ENCODE measurements around the gene ZNF280C. TPM values are rescaled to one million over a fixed set of nuclear protein-coding genes. Genes with fewer than 3 reads are reported as not detected.
"Not testable (repeated sequence)": the region's sequence is repeated elsewhere in the genome, so short reads cannot be mapped to it uniquely, and the experiment has no call there.

The ZNF280C gene
- total RNA-seq, 2 experiments from 2014 or later = 5.0 to 5.9 TPM

DNA sequence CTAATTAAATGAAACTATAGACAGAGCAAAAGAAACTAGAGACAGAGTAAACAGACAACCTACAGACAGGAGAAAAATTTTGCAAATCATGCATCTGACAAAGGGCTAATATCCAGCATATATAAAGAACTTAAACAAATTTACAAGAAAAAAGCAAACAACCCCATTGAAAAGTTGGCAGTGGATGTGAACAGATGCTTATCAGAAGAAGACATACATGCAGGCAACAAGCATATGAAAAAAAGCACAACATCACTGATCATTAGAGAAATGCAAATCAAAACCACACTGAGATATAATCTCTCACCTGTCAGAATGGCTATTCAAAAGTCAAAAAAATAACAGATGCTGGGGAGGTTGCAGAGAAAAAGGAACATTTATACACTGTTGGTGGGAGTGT, 14.8 kb downstream of the ZNF280C start:
- DNase-seq (no peak), ATAC-seq (no peak)
- Mint-ChIP-seq H3K36me3 (ENCODE audit: low read depth) (peaks cover 24% of the 10 kb centered on the region), H3K4me1 (ENCODE audit: low read depth) (peaks cover 21% of the 10 kb centered on the region), H3K27me3 (ENCODE audit: low read depth) (no peaks in the 10 kb centered on the region), H3K4me3 (no peak overlapping the region), H3K27ac (no peak overlapping the region), H3K9me3 (ENCODE audit: insufficient read depth) (no peaks in the 10 kb centered on the region)
- CTCF ChIA-PET = no interaction called here
- POLR2A ChIA-PET = no interaction called here

DNA sequence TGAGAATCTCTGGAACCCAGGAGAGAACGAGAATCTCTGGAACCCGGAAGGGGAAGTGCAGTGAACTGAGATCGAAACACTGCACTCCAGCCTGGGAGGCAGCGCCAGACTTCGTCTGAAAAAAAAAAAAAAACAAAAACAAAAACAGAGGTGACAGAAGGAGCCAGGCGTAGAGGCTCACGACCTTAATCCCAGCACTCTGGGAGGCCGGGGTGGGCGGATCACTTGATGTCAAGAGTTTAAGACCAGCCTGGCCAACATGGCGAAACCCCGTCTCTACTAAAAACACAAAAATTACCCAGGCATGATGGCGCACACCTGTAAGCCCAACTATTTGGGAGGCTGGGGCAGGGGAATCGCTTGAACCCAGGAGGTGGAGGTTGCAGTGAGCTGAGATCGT, 17.0 kb downstream of the ZNF280C start:
- Mint-ChIP-seq H3K4me1 (ENCODE audit: low read depth) (peaks cover 21% of the 10 kb centered on the region), H3K4me3 (no peak overlapping the region), H3K36me3 (ENCODE audit: low read depth) (peaks cover 24% of the 10 kb centered on the region), H3K9me3 (ENCODE audit: insufficient read depth) (no peaks in the 10 kb centered on the region), H3K27ac (no peak overlapping the region), H3K27me3 (ENCODE audit: low read depth) (no peaks in the 10 kb centered on the region)
- POLR2A ChIA-PET = no interaction called here
- no peak for ATAC-seq
- DNase-seq = no peak
- CTCF ChIA-PET = no interaction called here

DNA sequence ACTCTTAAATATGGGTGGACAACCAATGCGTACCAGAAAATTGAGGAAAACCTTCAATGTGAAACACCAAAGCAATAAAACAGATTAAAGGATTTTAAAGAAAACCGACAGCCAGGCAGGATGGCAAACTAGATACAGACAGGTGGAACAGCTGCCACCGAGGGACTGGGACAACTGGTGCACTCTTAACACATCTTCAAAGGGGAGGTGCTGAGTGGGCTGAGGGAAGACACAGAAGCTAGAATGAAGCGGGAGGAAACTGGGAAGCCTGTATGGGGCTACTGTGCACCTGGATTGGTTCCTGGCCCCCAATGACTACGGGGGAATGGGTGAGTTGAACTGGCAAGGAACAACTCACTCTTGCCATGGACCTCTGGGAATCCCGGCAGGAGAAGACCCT, 20.7 kb downstream of the ZNF280C start:
- Mint-ChIP-seq H3K4me3 (no peak overlapping the region), H3K9me3 (ENCODE audit: insufficient read depth) (no peaks in the 10 kb centered on the region), H3K4me1 (ENCODE audit: low read depth) (peaks cover 10% of the 10 kb centered on the region), H3K27me3 (ENCODE audit: low read depth) (no peaks in the 10 kb centered on the region), H3K36me3 (ENCODE audit: low read depth) (peaks cover 10% of the 10 kb centered on the region), H3K27ac (no peak overlapping the region)
- ATAC-seq (no peak), DNase-seq (no peak)
- CTCF ChIA-PET = no interaction called here
- POLR2A ChIA-PET = no interaction called here

DNA sequence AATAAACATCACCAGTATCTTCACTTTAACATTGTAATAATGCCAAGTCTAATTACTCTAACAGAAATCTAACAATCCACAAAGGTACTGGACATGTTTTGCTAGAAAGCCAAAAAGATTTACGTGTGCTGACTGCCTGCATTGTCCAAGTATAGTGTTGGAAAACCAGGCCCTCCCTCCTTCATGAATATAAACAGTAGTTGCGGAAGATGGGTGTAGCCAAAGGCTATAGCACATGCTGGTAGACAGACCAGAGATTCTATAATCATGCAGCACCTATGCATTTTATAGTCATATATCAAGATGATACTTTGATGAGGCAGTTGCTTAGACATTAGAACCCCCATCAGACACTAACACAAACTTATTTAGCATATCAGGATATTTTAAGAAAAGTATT, 22.6 kb downstream of the ZNF280C start:
- POLR2A ChIA-PET = no interaction called here
- Mint-ChIP-seq H3K4me1 (ENCODE audit: low read depth) (peaks cover 10% of the 10 kb centered on the region), H3K36me3 (ENCODE audit: low read depth) (peaks cover 9% of the 10 kb centered on the region), H3K9me3 (ENCODE audit: insufficient read depth) (no peaks in the 10 kb centered on the region), H3K4me3 (no peak overlapping the region), H3K27me3 (ENCODE audit: low read depth) (no peaks in the 10 kb centered on the region), H3K27ac (no peak overlapping the region)
- DNase-seq (no peak), ATAC-seq (no peak)
- CTCF ChIA-PET = no interaction called here

DNA sequence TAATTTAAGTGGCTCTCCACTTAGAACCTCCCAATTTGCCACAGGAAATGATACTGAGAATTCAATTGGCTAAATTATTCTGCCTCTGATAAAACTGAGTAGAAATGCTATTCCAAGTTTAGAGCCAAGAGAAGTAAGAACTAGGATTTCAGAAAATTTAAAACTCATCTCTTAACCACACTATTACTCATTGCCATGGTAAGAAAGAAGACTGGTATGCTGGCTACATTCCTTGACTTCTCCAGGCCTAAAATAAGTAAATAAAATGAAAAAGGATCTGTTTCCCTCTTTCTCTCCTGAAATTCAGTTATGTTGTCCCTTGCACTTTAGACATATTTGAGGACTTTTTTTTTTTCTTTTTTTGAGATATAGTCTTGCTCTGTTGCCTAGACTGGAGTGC, 23.3 kb downstream of the ZNF280C start:
- ATAC-seq (no peak), DNase-seq (no peak)
- Mint-ChIP-seq H3K36me3 (ENCODE audit: low read depth) (peaks cover 8% of the 10 kb centered on the region), H3K4me3 (no peak overlapping the region), H3K27ac (no peak overlapping the region), H3K4me1 (ENCODE audit: low read depth) (peaks cover 9% of the 10 kb centered on the region), H3K27me3 (ENCODE audit: low read depth) (no peaks in the 10 kb centered on the region), H3K9me3 (ENCODE audit: insufficient read depth) (no peaks in the 10 kb centered on the region)
- ChIA-PET CTCF (no interaction called here), POLR2A (no interaction called here)

DNA sequence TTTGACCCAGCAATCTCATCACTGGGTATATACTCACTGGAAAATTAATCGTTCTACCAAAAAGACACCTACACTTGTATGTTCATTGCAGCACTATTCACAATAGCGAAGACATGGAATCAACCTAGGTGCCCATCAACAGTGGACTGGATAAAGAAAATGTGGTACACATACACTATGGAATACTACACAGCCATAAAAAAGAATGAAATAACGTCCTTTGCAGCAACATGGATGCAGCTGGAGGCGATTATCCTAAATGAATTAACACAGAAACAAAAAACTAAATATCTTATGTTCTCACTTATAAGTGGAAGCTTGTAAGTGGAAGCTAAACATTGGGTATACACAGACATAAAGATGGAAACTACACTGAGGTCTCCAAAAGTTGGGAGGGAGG, 37.5 kb downstream of the ZNF280C start:
- H3K27ac Mint-ChIP-seq; POLR2A ChIA-PET; DNase-seq; H3K9me3 Mint-ChIP-seq (ENCODE audit: insufficient read depth); H3K27me3 Mint-ChIP-seq (ENCODE audit: low read depth); H3K4me1 Mint-ChIP-seq (ENCODE audit: low read depth); CTCF ChIA-PET; ATAC-seq; H3K4me3 Mint-ChIP-seq: not testable (repeated sequence)
- peaks cover 19% of the 10 kb centered on the region for H3K36me3 Mint-ChIP-seq (ENCODE audit: low read depth)

DNA sequence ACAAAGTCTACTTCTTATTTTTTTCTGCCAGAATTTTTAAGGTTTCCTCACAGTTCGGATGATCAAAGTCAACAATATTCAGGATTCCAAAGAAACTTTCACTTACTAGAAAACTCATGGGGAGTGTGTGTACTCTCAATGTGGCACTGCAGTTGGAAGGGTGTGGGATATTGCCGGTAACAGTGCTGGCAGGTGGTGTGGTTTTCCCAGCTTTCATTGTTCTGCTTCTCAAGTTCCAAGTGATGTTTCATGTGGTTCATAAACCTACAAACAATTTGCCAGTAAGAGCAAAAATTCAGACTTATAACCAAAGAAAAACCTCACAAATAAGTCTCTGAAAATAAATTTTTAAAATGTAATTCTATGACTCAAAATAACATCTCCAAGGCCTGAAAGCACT, 39.8 kb downstream of the ZNF280C start:
- no peak for ATAC-seq
- DNase-seq = no peak
- no peak overlapping the region for H3K27ac Mint-ChIP-seq
- no peaks in the 10 kb centered on the region for H3K4me1 Mint-ChIP-seq (ENCODE audit: low read depth)
- CTCF ChIA-PET = interaction anchor here (1.0 kb wide), 1 partner anchor 303 kb away, joined by 3 read pairs; no protein-coding TSS in a partner anchor
- peaks cover 17% of the 10 kb centered on the region for H3K36me3 Mint-ChIP-seq (ENCODE audit: low read depth)
- H3K4me3 Mint-ChIP-seq = no peak overlapping the region
- H3K27me3 Mint-ChIP-seq (ENCODE audit: low read depth) = no peaks in the 10 kb centered on the region
- H3K9me3 Mint-ChIP-seq (ENCODE audit: insufficient read depth) = no peaks in the 10 kb centered on the region
- POLR2A ChIA-PET = no interaction called here

DNA sequence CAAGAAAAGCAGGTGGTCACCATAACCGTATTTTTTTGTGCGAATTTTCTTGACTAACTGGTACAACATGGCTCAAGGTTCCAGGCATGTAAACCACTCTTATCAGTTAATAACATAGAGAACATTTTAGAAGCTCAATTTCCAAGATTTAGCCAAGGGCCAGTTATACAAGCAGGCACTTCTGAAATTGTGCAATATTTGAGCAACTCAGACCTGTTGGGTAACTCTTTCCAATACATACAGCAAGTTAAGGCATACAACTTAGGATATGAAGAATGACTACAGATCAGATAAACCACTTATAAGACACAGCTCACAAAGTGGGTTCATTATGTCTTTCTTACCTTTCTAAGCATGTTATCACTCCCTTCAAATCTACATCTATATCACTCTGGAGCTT, 43.9 kb downstream of the ZNF280C start:
- Mint-ChIP-seq H3K27me3 (ENCODE audit: low read depth) (no peaks in the 10 kb centered on the region), H3K4me1 (ENCODE audit: low read depth) (no peaks in the 10 kb centered on the region), H3K9me3 (ENCODE audit: insufficient read depth) (no peaks in the 10 kb centered on the region), H3K27ac (no peak overlapping the region), H3K36me3 (ENCODE audit: low read depth) (peaks cover 9% of the 10 kb centered on the region), H3K4me3 (no peak overlapping the region)
- ChIA-PET POLR2A (interaction anchor here (0.6 kb wide), 2 partner anchors 191 to 317 kb away, joined by 3 to 5 read pairs; no protein-coding TSS in a partner anchor), CTCF (interaction anchor here (1.2 to 1.4 kb wide), 2 partner anchors 13 to 144 kb away, joined by 3 read pairs; no protein-coding TSS in a partner anchor)
- ATAC-seq = no peak
- DNase-seq = no peak

DNA sequence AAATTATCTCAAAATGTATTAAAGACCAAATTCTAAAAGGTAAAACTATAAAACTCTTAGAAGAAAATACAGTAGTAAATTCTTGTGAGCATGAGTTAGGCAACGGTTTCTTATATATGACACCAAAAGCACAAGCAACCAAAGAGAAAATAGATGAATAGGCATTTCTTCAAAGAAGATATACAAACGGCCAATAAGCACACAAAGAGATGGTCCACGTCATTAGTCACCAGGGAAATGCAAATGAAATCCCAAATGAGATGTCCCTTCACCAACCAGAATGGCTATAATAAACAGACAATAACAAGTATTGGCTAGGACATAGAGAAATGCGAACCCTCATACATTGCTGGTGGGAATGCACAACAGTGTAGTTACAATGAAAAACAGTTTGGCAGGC, 52.4 kb downstream of the ZNF280C start:
- ATAC-seq (no peak), DNase-seq (no peak)
- no peaks in the 10 kb centered on the region for H3K27me3 Mint-ChIP-seq (ENCODE audit: low read depth)
- no peak overlapping the region for H3K27ac Mint-ChIP-seq
- peaks cover 26% of the 10 kb centered on the region for H3K36me3 Mint-ChIP-seq (ENCODE audit: low read depth)
- H3K9me3 Mint-ChIP-seq (ENCODE audit: insufficient read depth) = no peaks in the 10 kb centered on the region
- ChIA-PET POLR2A (no interaction called here), CTCF (no interaction called here)
- peaks cover 3% of the 10 kb centered on the region for H3K4me1 Mint-ChIP-seq (ENCODE audit: low read depth)
- no peak overlapping the region for H3K4me3 Mint-ChIP-seq

DNA sequence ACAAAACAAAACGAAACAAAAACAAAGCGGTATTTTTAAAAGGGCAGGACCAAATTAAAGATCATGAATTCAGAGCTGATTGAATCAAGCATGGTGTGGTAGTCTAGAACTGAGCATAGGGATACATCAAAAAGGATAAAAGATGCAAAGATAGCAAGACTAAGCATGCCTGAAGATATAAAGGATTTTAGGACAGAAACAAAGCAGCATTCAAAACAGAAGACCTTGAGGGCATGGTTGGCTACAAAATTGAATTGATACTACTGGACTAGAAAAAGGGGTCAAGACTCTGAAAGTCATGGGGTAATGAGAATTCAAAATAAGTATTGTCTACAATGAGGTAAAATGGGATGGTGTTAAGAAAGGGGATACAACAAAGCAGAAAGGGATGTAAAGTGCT, 55.3 kb downstream of the ZNF280C start:
- ATAC-seq (no peak), DNase-seq (no peak)
- Mint-ChIP-seq H3K27me3 (ENCODE audit: low read depth) (no peaks in the 10 kb centered on the region), H3K36me3 (ENCODE audit: low read depth) (peaks cover 31% of the 10 kb centered on the region), H3K4me3 (no peak overlapping the region), H3K4me1 (ENCODE audit: low read depth) (no peaks in the 10 kb centered on the region), H3K27ac (no peak overlapping the region), H3K9me3 (ENCODE audit: insufficient read depth) (no peaks in the 10 kb centered on the region)
- ChIA-PET POLR2A (no interaction called here), CTCF (no interaction called here)

DNA sequence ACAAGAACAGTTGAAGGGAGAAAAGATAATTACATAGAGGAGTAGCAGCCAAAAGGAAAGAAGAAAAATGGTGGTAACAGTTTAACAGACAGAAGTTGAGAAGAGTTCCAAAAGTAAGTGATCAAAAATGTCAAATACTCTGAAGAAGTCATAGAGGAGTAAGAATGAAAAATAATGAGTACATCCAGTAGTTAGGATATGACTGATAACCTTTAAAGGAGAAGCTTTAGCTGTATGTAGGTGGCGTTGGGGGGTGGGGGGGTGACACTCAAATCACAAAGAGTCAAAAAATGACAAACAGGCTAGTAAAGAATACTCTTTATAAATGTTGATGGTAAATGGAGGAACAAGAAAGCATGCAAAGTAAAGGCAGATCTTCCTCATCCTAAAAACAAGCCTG, 56.3 kb downstream of the ZNF280C start:
- DNase-seq (no peak), ATAC-seq (no peak)
- Mint-ChIP-seq H3K36me3 (ENCODE audit: low read depth) (peaks cover 31% of the 10 kb centered on the region), H3K27me3 (ENCODE audit: low read depth) (no peaks in the 10 kb centered on the region), H3K9me3 (ENCODE audit: insufficient read depth) (no peaks in the 10 kb centered on the region), H3K4me3 (no peak overlapping the region), H3K27ac (no peak overlapping the region), H3K4me1 (ENCODE audit: low read depth) (no peaks in the 10 kb centered on the region)
- ChIA-PET CTCF (no interaction called here), POLR2A (no interaction called here)

DNA sequence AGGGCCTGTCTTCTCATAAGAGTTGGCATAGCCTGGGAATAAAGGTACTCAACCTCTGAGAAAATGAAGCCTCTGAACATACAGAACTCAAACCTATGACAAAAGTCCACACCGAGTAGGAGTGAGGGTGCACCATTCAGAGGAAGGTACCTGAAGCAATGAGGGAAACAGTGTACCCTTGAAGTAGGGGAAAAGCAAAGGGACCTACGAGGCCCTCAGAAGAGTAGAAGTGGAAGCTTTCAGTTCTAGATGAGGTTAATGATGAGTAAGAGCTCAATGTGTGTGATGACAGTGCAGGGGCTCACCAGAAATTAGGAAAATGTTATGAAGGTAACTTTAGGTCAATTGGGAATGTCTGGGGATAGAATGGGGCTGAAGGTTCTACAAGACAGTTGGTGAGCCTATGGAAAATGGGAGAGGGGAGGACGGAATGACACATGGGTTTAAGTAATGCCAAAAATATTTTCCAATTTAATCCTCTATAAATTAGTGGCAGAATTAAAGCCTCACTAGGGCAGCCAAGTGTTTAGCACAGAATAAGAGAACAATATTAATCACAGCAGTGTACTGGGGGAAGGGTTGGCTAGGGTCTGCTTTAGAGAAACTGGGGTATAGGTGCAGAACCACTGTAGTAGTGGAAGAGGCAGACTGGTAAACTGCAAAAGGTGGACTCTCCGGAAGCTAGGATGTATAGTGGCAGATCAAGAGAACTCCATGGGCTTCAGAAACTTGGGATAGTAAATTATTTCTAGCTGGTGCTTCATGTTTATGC, 57.1 kb downstream of the ZNF280C start:
- ChIA-PET POLR2A (no interaction called here), CTCF (no interaction called here)
- ATAC-seq (no peak), DNase-seq (no peak)
- no peaks in the 10 kb centered on the region for H3K9me3 Mint-ChIP-seq (ENCODE audit: insufficient read depth)
- no peak overlapping the region for H3K4me3 Mint-ChIP-seq
- peaks cover 27% of the 10 kb centered on the region for H3K36me3 Mint-ChIP-seq (ENCODE audit: low read depth)
- H3K4me1 Mint-ChIP-seq (ENCODE audit: low read depth) = no peaks in the 10 kb centered on the region
- no peak overlapping the region for H3K27ac Mint-ChIP-seq
- no peaks in the 10 kb centered on the region for H3K27me3 Mint-ChIP-seq (ENCODE audit: low read depth)

DNA sequence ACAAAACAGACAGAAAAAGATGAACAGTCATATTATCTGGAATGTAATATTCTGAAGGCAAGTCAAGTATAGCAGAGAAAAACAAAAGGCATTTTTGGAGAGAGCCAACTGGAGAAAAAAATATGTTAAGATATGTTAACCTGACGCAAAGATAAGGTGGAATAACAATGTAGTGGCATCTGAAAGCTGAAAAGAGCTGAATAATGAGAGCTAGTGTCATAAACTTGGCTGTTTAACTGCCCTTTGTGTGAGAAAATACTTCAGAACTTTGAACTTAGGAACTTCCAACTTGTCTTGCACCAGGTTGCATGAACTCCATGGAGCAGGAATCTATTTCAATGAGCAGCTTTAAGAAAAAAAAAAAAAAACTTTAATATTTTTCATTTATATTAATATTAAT, 64.1 kb downstream of the ZNF280C start:
- ChIA-PET CTCF (no interaction called here), POLR2A (no interaction called here)
- ATAC-seq (no peak), DNase-seq (no peak)
- Mint-ChIP-seq H3K9me3 (ENCODE audit: insufficient read depth) (no peaks in the 10 kb centered on the region), H3K36me3 (ENCODE audit: low read depth) (peaks cover 11% of the 10 kb centered on the region), H3K4me3 (no peak overlapping the region), H3K4me1 (ENCODE audit: low read depth) (no peaks in the 10 kb centered on the region), H3K27me3 (ENCODE audit: low read depth) (no peaks in the 10 kb centered on the region), H3K27ac (no peak overlapping the region)
